SH-SY5Y (cell line): ENCODE data around the gene ACVR1B.

Source experiments
- GATA2 ChIP-seq: IDR thresholded peaks from 2 replicates; pipeline ENCODE4 v1.6.1; 2011; ENCODE audit warnings: mild to moderate bottlenecking, low read depth, low read length
- GATA3 ChIP-seq: IDR thresholded peaks from 2 replicates; pipeline ENCODE4 v1.6.1; 2011; ENCODE audit warnings: low read depth, mild to moderate bottlenecking, low read length, moderate library complexity

DNA sequence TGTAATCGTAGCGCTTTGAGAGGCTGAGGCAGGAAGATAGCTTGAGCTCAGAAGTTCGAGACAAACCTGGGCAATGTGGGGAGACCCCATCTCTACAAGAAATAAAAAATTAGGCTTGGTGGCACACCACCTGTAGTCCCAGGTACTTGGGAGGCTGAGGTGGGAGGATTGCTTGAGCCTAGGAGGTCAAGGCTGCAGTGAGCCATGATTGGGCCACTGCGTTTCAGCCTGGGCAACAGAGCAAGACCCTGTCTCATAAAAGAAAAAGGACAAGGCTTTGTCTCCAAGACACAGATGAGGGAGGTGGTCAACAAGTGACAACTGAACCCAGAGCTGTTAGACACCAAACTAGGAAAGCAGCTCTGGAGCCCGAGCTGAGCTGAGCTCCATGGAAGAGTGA, 40.7 kb downstream of the ACVR1B start:
- TF ChIP-seq GATA2, result no peak
- TF ChIP-seq GATA3, result no peak
